HepG2 (cell line): ENCODE results near the gene PLPP3. TPM values are rescaled to one million over a fixed set of nuclear protein-coding genes. Genes with fewer than 3 reads are reported as not detected.
A peak's percentile ranks its signal among the peaks of the same experiment; 100 is the strongest.

ENCODE experiments used
- AGO2 ChIP-seq: fragments of 200-400 bp; formaldehyde crosslinking; optimal IDR thresholded peaks from 2 replicates; pipeline ENCODE3; 2017; ENCODE audit warnings: mild to moderate bottlenecking, low read depth, low read length, moderate library complexity
- DBP ChIP-seq: sonication (generic); formaldehyde crosslinking; IDR thresholded peaks from 2 replicates; pipeline ENCODE4 v1.4.0; 2020; ENCODE audit warnings: missing genetic modification reagents; ENCODE audit errors: not compliant biosample characterization
- EP300 ChIP-seq, 3 experiments: sonication (generic) in 1 of 3; formaldehyde crosslinking in 1 of 3; IDR thresholded peaks; 2 replicates each; pipeline versions ENCODE4 v1.5.1 to v1.6.1; 2011 to 2020; ENCODE audit warnings: low read depth in 2 of 3, low read length in 2 of 3, borderline replicate concordance in 1 of 3, improper control_type of control experiment in 1 of 3, mild to moderate bottlenecking in 1 of 3, missing genetic modification reagents in 1 of 3, moderate library complexity in 1 of 3
- FOXO1 ChIP-seq: sonication (generic); formaldehyde crosslinking; IDR thresholded peaks from 2 replicates; pipeline ENCODE4 v1.4.0; 2020; ENCODE audit warnings: missing genetic modification reagents
- HDAC1 ChIP-seq: sonication (generic); formaldehyde crosslinking; IDR thresholded peaks from 2 replicates; pipeline ENCODE4 v1.5.1; 2020; ENCODE audit warnings: mild to moderate bottlenecking, missing genetic modification reagents
- MTF2 ChIP-seq: sonication (generic); formaldehyde crosslinking; IDR thresholded peaks from 2 replicates; pipeline ENCODE4 v1.5.0; 2020; ENCODE audit warnings: missing genetic modification reagents, borderline replicate concordance
- NFYC ChIP-seq: IDR thresholded peaks from 2 replicates; pipeline ENCODE4 v1.6.1; 2016; ENCODE audit warnings: missing genetic modification reagents, missing compliant biosample characterization
- NR2F2 ChIP-seq: IDR thresholded peaks from 2 replicates; pipeline ENCODE4 v1.6.1; 2012; ENCODE audit warnings: low read depth, inconsistent platforms, borderline replicate concordance
- PATZ1 ChIP-seq: sonication (generic); formaldehyde crosslinking; IDR thresholded peaks from 2 replicates; pipeline ENCODE4 v1.4.0; 2020; ENCODE audit warnings: missing genetic modification reagents
- SAP130 ChIP-seq: IDR thresholded peaks from 2 replicates; pipeline ENCODE4 v1.6.1; 2016; ENCODE audit warnings: low read depth
- SPEN ChIP-seq: sonication (generic); formaldehyde crosslinking; IDR thresholded peaks from 2 replicates; pipeline ENCODE4 v1.5.1; 2020; ENCODE audit warnings: low read depth, mild to moderate bottlenecking, missing genetic modification reagents
- ZMAT5 ChIP-seq: sonication (generic); formaldehyde crosslinking; IDR thresholded peaks from 2 replicates; pipeline ENCODE4 v1.5.0; 2020; ENCODE audit warnings: mild to moderate bottlenecking, low read depth, missing genetic modification reagents, borderline replicate concordance
- ZNF17 ChIP-seq: sonication (generic); formaldehyde crosslinking; IDR thresholded peaks from 2 replicates; pipeline ENCODE4 v1.5.0; 2020; ENCODE audit warnings: mild to moderate bottlenecking, missing genetic modification reagents
- ZNF563 ChIP-seq: sonication (generic); formaldehyde crosslinking; IDR thresholded peaks from 2 replicates; pipeline ENCODE4 v1.8.0; 2022; ENCODE audit warnings: mild to moderate bottlenecking, moderate library complexity, missing genetic modification reagents
- ZNF687 ChIP-seq: sonication (generic); formaldehyde crosslinking; IDR thresholded peaks from 2 replicates; pipeline ENCODE4 v1.5.1; 2020; ENCODE audit warnings: mild to moderate bottlenecking, missing genetic modification reagents, moderate library complexity
- ZNF740 ChIP-seq: sonication (generic); formaldehyde crosslinking; IDR thresholded peaks from 2 replicates; pipeline ENCODE4 v1.4.0; 2020; ENCODE audit warnings: missing genetic modification reagents
- ZNF770 ChIP-seq: sonication (generic); formaldehyde crosslinking; IDR thresholded peaks from 2 replicates; pipeline ENCODE4 v1.5.0; 2020; ENCODE audit warnings: mild to moderate bottlenecking, missing genetic modification reagents
- polyA plus RNA-seq, 8 experiments: library from polyadenylated mRNA; depleted of rRNA in 3 of 8; stranded (reverse) in 7 of 8; unstranded in 1 of 8; fragments of >200 nt; fragmentation: Illumina TruSeq in 4 of 8; extraction: Trizol in 4 of 8; gene quantifications; 2 replicates each; pipeline versions ENCODE4 v1.2.1 to v1.2.3, GENCODE V29; 2011 to 2016; ENCODE audit warnings: low read depth in 4 of 8, missing spikeins in 1 of 8, mixed read lengths in 1 of 8; ENCODE audit not compliant: insufficient read depth in 1 of 8
- total RNA-seq, 5 experiments: library from RNA; depleted of rRNA; stranded (reverse); fragments of >200 nt; fragmentation: Illumina TruSeq; extraction: Trizol; gene quantifications; 2 replicates each; pipeline ENCODE4 v1.2.3, GENCODE V29; 2016; ENCODE audit warnings: low read depth in 1 of 5

The PLPP3 gene
- total and polyA plus RNA-seq, 2 of the 13 experiments (the other 11 are each of a cell fraction or from before 2014, with no cell fraction given): 49.7 to 65.8 TPM

- peak in 1 of 2 experiments; percentile 54; a peak in 2 of 4 replicates for TF ChIP-seq EP300 (IDR thresholded peaks at IDR 0.05; ENCODE audit: low read depth in 2 of 2, low read length in 2 of 2)
- TF ChIP-seq EP300 (CRISPR knock-in tag; IDR thresholded peaks at IDR 0.05; ENCODE audit: borderline replicate concordance): no peak
- TF ChIP-seq DBP: no peak
- peak; percentile 57 for TF ChIP-seq NFYC (CRISPR knock-in tag)
- TF ChIP-seq HDAC1 (CRISPR knock-in tag): 0 out of 2 replicates have a peak, but pooled peaks have one; percentile 19
- no peak for TF ChIP-seq ZMAT5 (CRISPR knock-in tag)
- TF ChIP-seq SAP130 (CRISPR knock-in tag): peak; percentile 13
- no peak for TF ChIP-seq NR2F2
- TF ChIP-seq ZNF17 (CRISPR knock-in tag): no peak
- no peak for TF ChIP-seq MTF2
- peak; percentile 94 for TF ChIP-seq ZNF687 (CRISPR knock-in tag)
- no peak for TF ChIP-seq ZNF740 (CRISPR knock-in tag)
- peak; percentile 51; the same call in 1 of the 2 replicates for TF ChIP-seq ZNF563 (CRISPR knock-in tag)
- TF ChIP-seq SPEN (CRISPR knock-in tag): no peak
- no peak; the same call in 1 of the 2 replicates for TF ChIP-seq FOXO1 (CRISPR knock-in tag)
- TF ChIP-seq PATZ1: peak; percentile 93
- peak; percentile 97 for TF ChIP-seq AGO2
- no peak; the same call in 1 of the 2 replicates for TF ChIP-seq ZNF770
Measured at GRCh38 chr1:56477164-56478111, 101.9 kb downstream of the PLPP3 start (continued).
